WTC11 (cell line): ENCODE data around the gene RABEP2.
A peak's percentile ranks its signal among the peaks of the same experiment; 100 is the strongest.

Source experiments
- AFF4 ChIP-seq: sonication (generic); formaldehyde crosslinking; IDR thresholded peaks from 2 replicates; pipeline ENCODE4 v1.8.1; 2023; ENCODE audit warnings: mild to moderate bottlenecking, missing genetic modification reagents, borderline replicate concordance
- ATF2 ChIP-seq: sonication (generic); formaldehyde crosslinking; IDR thresholded peaks from 2 replicates; pipeline ENCODE4 v1.8.1; 2022; ENCODE audit warnings: low read depth, missing genetic modification reagents, borderline replicate concordance
- CREB1 ChIP-seq: sonication (generic); formaldehyde crosslinking; IDR thresholded peaks from 2 replicates; pipeline ENCODE4 v1.8.0; 2023; ENCODE audit warnings: mild to moderate bottlenecking, missing genetic modification reagents
- CREM ChIP-seq: sonication (generic); formaldehyde crosslinking; IDR thresholded peaks from 2 replicates; pipeline ENCODE4 v1.8.1; 2022; ENCODE audit warnings: mild to moderate bottlenecking, missing genetic modification reagents, moderate library complexity
- ELF4 ChIP-seq: sonication (generic); formaldehyde crosslinking; IDR thresholded peaks from 2 replicates; pipeline ENCODE4 v1.8.1; 2022; ENCODE audit warnings: low read depth, mild to moderate bottlenecking, moderate library complexity, missing genetic modification reagents
- ETV6 ChIP-seq: sonication (generic); formaldehyde crosslinking; IDR thresholded peaks from 2 replicates; pipeline ENCODE4 v1.8.1; 2022; ENCODE audit warnings: mild to moderate bottlenecking, missing genetic modification reagents
- FOXJ3 ChIP-seq: sonication (generic); formaldehyde crosslinking; IDR thresholded peaks from 2 replicates; pipeline ENCODE4 v1.9.0; 2021; ENCODE audit warnings: missing genetic modification reagents, mild to moderate bottlenecking, borderline replicate concordance
- NFATC4 ChIP-seq: fragments of 250-450 bp; sonication (Bioruptor Pico); IDR thresholded peaks from 2 replicates; pipeline ENCODE4 v1.9.0; 2021; ENCODE audit warnings: mild to moderate bottlenecking
- NFYB ChIP-seq: sonication (generic); formaldehyde crosslinking; conservative IDR thresholded peaks from 2 replicates; pipeline ENCODE4 v1.8.0; 2022; ENCODE audit warnings: low read depth, missing genetic modification reagents
- USF1 ChIP-seq: sonication (generic); formaldehyde crosslinking; IDR thresholded peaks from 2 replicates; pipeline ENCODE4 v1.8.0; 2022; ENCODE audit warnings: mild to moderate bottlenecking, missing genetic modification reagents
- ZNF219 ChIP-seq: sonication (generic); formaldehyde crosslinking; IDR thresholded peaks from 2 replicates; pipeline ENCODE4 v1.8.0; 2023; ENCODE audit warnings: missing genetic modification reagents, mild to moderate bottlenecking, borderline replicate concordance
- TF ChIP-seq, protein P1 (sequence below): fragments of 200-600 bp; IDR thresholded peaks from 2 replicates; pipeline ENCODE4 v1.8.0; 2022; ENCODE audit warnings: antibody characterized with exemption
- TF ChIP-seq, protein P2 (sequence below): sonication (generic); formaldehyde crosslinking; IDR thresholded peaks from 2 replicates; pipeline ENCODE4 v1.8.1; 2023; ENCODE audit warnings: mild to moderate bottlenecking, missing genetic modification reagents, moderate library complexity

- TF ChIP-seq, protein P1, sequence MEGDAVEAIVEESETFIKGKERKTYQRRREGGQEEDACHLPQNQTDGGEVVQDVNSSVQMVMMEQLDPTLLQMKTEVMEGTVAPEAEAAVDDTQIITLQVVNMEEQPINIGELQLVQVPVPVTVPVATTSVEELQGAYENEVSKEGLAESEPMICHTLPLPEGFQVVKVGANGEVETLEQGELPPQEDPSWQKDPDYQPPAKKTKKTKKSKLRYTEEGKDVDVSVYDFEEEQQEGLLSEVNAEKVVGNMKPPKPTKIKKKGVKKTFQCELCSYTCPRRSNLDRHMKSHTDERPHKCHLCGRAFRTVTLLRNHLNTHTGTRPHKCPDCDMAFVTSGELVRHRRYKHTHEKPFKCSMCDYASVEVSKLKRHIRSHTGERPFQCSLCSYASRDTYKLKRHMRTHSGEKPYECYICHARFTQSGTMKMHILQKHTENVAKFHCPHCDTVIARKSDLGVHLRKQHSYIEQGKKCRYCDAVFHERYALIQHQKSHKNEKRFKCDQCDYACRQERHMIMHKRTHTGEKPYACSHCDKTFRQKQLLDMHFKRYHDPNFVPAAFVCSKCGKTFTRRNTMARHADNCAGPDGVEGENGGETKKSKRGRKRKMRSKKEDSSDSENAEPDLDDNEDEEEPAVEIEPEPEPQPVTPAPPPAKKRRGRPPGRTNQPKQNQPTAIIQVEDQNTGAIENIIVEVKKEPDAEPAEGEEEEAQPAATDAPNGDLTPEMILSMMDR = no peak
- TF ChIP-seq CREB1 (CRISPR knock-in tag) (no peak), ELF4 (CRISPR knock-in tag) (no peak), AFF4 (CRISPR knock-in tag) (no peak), CREM (CRISPR knock-in tag) (no peak), ETV6 (CRISPR knock-in tag) (0 out of 2 replicates have a peak, but pooled peaks have one; percentile 15), NFYB (no peak), ATF2 (no peak), NFATC4 (CRISPR knock-in tag) (no peak), USF1 (CRISPR knock-in tag) (no peak), ZNF219 (CRISPR knock-in tag) (no peak), FOXJ3 (CRISPR knock-in tag) (no peak)
- TF ChIP-seq, protein P2, sequence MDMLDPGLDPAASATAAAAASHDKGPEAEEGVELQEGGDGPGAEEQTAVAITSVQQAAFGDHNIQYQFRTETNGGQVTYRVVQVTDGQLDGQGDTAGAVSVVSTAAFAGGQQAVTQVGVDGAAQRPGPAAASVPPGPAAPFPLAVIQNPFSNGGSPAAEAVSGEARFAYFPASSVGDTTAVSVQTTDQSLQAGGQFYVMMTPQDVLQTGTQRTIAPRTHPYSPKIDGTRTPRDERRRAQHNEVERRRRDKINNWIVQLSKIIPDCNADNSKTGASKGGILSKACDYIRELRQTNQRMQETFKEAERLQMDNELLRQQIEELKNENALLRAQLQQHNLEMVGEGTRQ (CRISPR knock-in tag) = no peak; the same call in 1 of the 2 replicates
Measured at GRCh38 chr16:28924762-28925385, at the start of gene RABEP2.
